HCT116 (cell line): Measurements from ENCODE around the gene CFAP57.

Source experiments
- EGR1 ChIP-seq: IDR thresholded peaks from 2 replicates; pipeline ENCODE4 v1.6.1; 2012; ENCODE audit warnings: low read depth
- EZH2phosphoT487 ChIP-seq: fragments of 200-600 bp; IDR thresholded peaks from 2 replicates; pipeline ENCODE4 v1.6.1; 2018; ENCODE audit warnings: antibody characterized with exemption, borderline replicate concordance
- MAX ChIP-seq: IDR thresholded peaks from 2 replicates; pipeline ENCODE4 v1.6.1; 2012
- POLR2A ChIP-seq: IDR thresholded peaks from 2 replicates; pipeline ENCODE4 v1.7.0; 2011; ENCODE audit warnings: borderline replicate concordance; ENCODE audit not compliant: insufficient read depth, insufficient read length; ENCODE audit errors: extremely low read depth
- RAD21 ChIP-seq: IDR thresholded peaks from 2 replicates; pipeline ENCODE4 v1.6.1; 2012; ENCODE audit warnings: low read depth, mild to moderate bottlenecking
- SIN3A ChIP-seq: IDR thresholded peaks from 2 replicates; pipeline ENCODE4 v1.6.1; 2012; ENCODE audit warnings: low read depth
- SP1 ChIP-seq: IDR thresholded peaks from 2 replicates; pipeline ENCODE4 v1.6.1; 2012; ENCODE audit warnings: low read depth
- YY1 ChIP-seq: IDR thresholded peaks from 2 replicates; pipeline ENCODE4 v1.6.1; 2011; ENCODE audit warnings: low read length, low read depth, moderate library complexity, mild to moderate bottlenecking; ENCODE audit not compliant: insufficient replicate concordance; ENCODE audit errors: extremely low read depth
- TF ChIP-seq, protein P1 (sequence below), 3 experiments: fragments of 200-600 bp in 1 of 3; sonication (generic) in 1 of 3; IDR thresholded peaks in 2 of 3; conservative IDR thresholded peaks in 1 of 3; 2 replicates each; pipeline ENCODE4 v1.5.1; 2012 to 2017; ENCODE audit warnings: low read depth in 2 of 3, low read length in 2 of 3, antibody characterized with exemption in 1 of 3, borderline replicate concordance in 1 of 3, control low read depth in 1 of 3, mild to moderate bottlenecking in 1 of 3, mixed read lengths in 1 of 3, mixed run types in 1 of 3, moderate library complexity in 1 of 3; ENCODE audit not compliant: insufficient read depth in 1 of 3

- TF ChIP-seq SP1: no peak
- TF ChIP-seq YY1: no peak
- TF ChIP-seq RAD21: no peak
- TF ChIP-seq, protein P1, sequence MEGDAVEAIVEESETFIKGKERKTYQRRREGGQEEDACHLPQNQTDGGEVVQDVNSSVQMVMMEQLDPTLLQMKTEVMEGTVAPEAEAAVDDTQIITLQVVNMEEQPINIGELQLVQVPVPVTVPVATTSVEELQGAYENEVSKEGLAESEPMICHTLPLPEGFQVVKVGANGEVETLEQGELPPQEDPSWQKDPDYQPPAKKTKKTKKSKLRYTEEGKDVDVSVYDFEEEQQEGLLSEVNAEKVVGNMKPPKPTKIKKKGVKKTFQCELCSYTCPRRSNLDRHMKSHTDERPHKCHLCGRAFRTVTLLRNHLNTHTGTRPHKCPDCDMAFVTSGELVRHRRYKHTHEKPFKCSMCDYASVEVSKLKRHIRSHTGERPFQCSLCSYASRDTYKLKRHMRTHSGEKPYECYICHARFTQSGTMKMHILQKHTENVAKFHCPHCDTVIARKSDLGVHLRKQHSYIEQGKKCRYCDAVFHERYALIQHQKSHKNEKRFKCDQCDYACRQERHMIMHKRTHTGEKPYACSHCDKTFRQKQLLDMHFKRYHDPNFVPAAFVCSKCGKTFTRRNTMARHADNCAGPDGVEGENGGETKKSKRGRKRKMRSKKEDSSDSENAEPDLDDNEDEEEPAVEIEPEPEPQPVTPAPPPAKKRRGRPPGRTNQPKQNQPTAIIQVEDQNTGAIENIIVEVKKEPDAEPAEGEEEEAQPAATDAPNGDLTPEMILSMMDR (IDR thresholded peaks at IDR 0.05 in 2 of 3, conservative IDR thresholded peaks at IDR 0.05 in 1 of 3; ENCODE audit: borderline replicate concordance in 1 of 3, insufficient read depth in 1 of 3, low read depth in 2 of 3, low read length in 2 of 3): no peak
- TF ChIP-seq EGR1: no peak
- TF ChIP-seq POLR2A: no peak
- no peak for TF ChIP-seq MAX
- TF ChIP-seq SIN3A: no peak
- TF ChIP-seq EZH2phosphoT487: no peak
Measured at GRCh38 chr1:43279161-43279560, 107.0 kb downstream of the CFAP57 start.
